ENCODE data around the gene PRKN. TPM values are rescaled to one million over a fixed set of nuclear protein-coding genes. Genes with fewer than 3 reads are reported as not detected.

The PRKN gene
- total RNA-seq, 1 experiment from 2014 or later, result 1.2 TPM

GRCh38 chr6:161951126-161951525 is 776.4 kb downstream of the PRKN start:
- intact Hi-C loops (cut with micrococcal nuclease; ENCODE audit: unreplicated experiment), result no loop called here
- H3K9me3 ChIP-seq (ENCODE audit: low read depth, low read length, poor library complexity, severe bottlenecking), result no peaks in the 10 kb centered on the region
- no TSS peak for BruUV-seq (replicated peaks)
- no peak for TF ChIP-seq EZH2 (IDR thresholded peaks at IDR 0.05; ENCODE audit: borderline replicate concordance, low read depth, low read length, poor library complexity, severe bottlenecking)
- no peak for TF ChIP-seq CTCF (conservative IDR thresholded peaks at IDR 0.05; ENCODE audit: low read depth, low read length)
- H3K27ac ChIP-seq (ENCODE audit: low read depth, low read length, poor library complexity, severe bottlenecking), result no peak overlapping the region
- no peaks in the 10 kb centered on the region for H3K36me3 ChIP-seq (ENCODE audit: insufficient read depth, low read length, poor library complexity, severe bottlenecking)
- no peak overlapping the region for H3K4me3 ChIP-seq (ENCODE audit: low read depth, low read length, poor library complexity, severe bottlenecking)
- H3K27me3 ChIP-seq (replicated peaks; ENCODE audit: insufficient read depth, low read depth, low read length, poor library complexity), result no peaks in the 10 kb centered on the region
- POLR2A ChIA-PET (ENCODE audit: low non-redundant PET), result no interaction called here
- no peak for DNase-seq (ENCODE audit: low spot score)
- no peaks in the 10 kb centered on the region for H3K4me1 ChIP-seq (ENCODE audit: insufficient read depth, low read length, poor library complexity, severe bottlenecking)
- CTCF ChIA-PET, result no interaction called here

- TF ChIP-seq CTCF (conservative IDR thresholded peaks at IDR 0.05; ENCODE audit: low read depth, low read length) (no peak), EZH2 (IDR thresholded peaks at IDR 0.05; ENCODE audit: borderline replicate concordance, low read depth, low read length, poor library complexity, severe bottlenecking) (no peak)
- Histone ChIP-seq H3K27ac (ENCODE audit: low read depth, low read length, poor library complexity, severe bottlenecking) (no peak overlapping the region), H3K27me3 (replicated peaks; ENCODE audit: insufficient read depth, low read depth, low read length, poor library complexity) (no peaks in the 10 kb centered on the region), H3K36me3 (ENCODE audit: insufficient read depth, low read length, poor library complexity, severe bottlenecking) (no peaks in the 10 kb centered on the region), H3K4me1 (ENCODE audit: insufficient read depth, low read length, poor library complexity, severe bottlenecking) (no peaks in the 10 kb centered on the region), H3K9me3 (ENCODE audit: low read depth, low read length, poor library complexity, severe bottlenecking) (no peaks in the 10 kb centered on the region), H3K4me3 (ENCODE audit: low read depth, low read length, poor library complexity, severe bottlenecking) (no peak overlapping the region)
- DNase-seq (ENCODE audit: low spot score), result no peak
- CTCF ChIA-PET, result no interaction called here
- POLR2A ChIA-PET (ENCODE audit: low non-redundant PET), result no interaction called here
- BruUV-seq (replicated peaks), result no TSS peak
- intact Hi-C loops (cut with micrococcal nuclease; ENCODE audit: unreplicated experiment), result no loop called here
These were observed 778.0 kb downstream of the PRKN start for GRCh38 chr6:161949531-161949930.

GRCh38 chr6:161948462-161948861 is 779.1 kb downstream of the PRKN start:
- no peak for DNase-seq (ENCODE audit: low spot score)
- intact Hi-C loops (cut with micrococcal nuclease; ENCODE audit: unreplicated experiment), result no loop called here
- no peak overlapping the region for H3K27ac ChIP-seq (ENCODE audit: low read depth, low read length, poor library complexity, severe bottlenecking)
- no peak overlapping the region for H3K4me3 ChIP-seq (ENCODE audit: low read depth, low read length, poor library complexity, severe bottlenecking)
- TF ChIP-seq EZH2 (IDR thresholded peaks at IDR 0.05; ENCODE audit: borderline replicate concordance, low read depth, low read length, poor library complexity, severe bottlenecking), result no peak
- TF ChIP-seq CTCF (conservative IDR thresholded peaks at IDR 0.05; ENCODE audit: low read depth, low read length), result no peak
- BruUV-seq (replicated peaks), result no TSS peak
- CTCF ChIA-PET, result no interaction called here
- POLR2A ChIA-PET (ENCODE audit: low non-redundant PET), result no interaction called here
- H3K4me1 ChIP-seq (ENCODE audit: insufficient read depth, low read length, poor library complexity, severe bottlenecking), result no peaks in the 10 kb centered on the region
- no peaks in the 10 kb centered on the region for H3K9me3 ChIP-seq (ENCODE audit: low read depth, low read length, poor library complexity, severe bottlenecking)
- no peaks in the 10 kb centered on the region for H3K36me3 ChIP-seq (ENCODE audit: insufficient read depth, low read length, poor library complexity, severe bottlenecking)
- no peaks in the 10 kb centered on the region for H3K27me3 ChIP-seq (replicated peaks; ENCODE audit: insufficient read depth, low read depth, low read length, poor library complexity)

All from A673 (cell line).